HepG2 (cell line): Measurements from ENCODE around the gene ULK4. TPM values are rescaled to one million over a fixed set of nuclear protein-coding genes. Genes with fewer than 3 reads are reported as not detected.

Experiments used
- AGO1 ChIP-seq: fragments of 200-400 bp; formaldehyde crosslinking; IDR thresholded peaks from 2 replicates; pipeline ENCODE4 v1.6.1; 2017; ENCODE audit warnings: mild to moderate bottlenecking, low read depth, low read length, moderate library complexity; ENCODE audit not compliant: poor library complexity, severe bottlenecking
- GZF1 ChIP-seq: sonication (generic); formaldehyde crosslinking; IDR thresholded peaks from 2 replicates; pipeline ENCODE4 v1.5.1; 2020; ENCODE audit warnings: mild to moderate bottlenecking, missing genetic modification reagents
- IRF1 ChIP-seq: sonication (generic); formaldehyde crosslinking; IDR thresholded peaks from 2 replicates; pipeline ENCODE4 v1.4.0; 2020; ENCODE audit warnings: low read depth, mild to moderate bottlenecking, missing genetic modification reagents
- ISX ChIP-seq: sonication (generic); formaldehyde crosslinking; conservative IDR thresholded peaks from 2 replicates; pipeline ENCODE4 v1.5.0; 2020; ENCODE audit warnings: missing genetic modification reagents
- MXI1 ChIP-seq: IDR thresholded peaks from 3 replicates; pipeline ENCODE4 v1.6.1; 2012; ENCODE audit warnings: low read depth, low read length, inconsistent platforms, borderline replicate concordance
- NFE2L1 ChIP-seq: sonication (generic); formaldehyde crosslinking; IDR thresholded peaks from 2 replicates; pipeline ENCODE4 v1.4.0; 2020; ENCODE audit warnings: missing genetic modification reagents, mild to moderate bottlenecking, borderline replicate concordance
- NR2F1 ChIP-seq, 2 experiments: fragments of 450-650 bp in 1 of 2; formaldehyde crosslinking in 1 of 2; IDR thresholded peaks; 2 replicates each; pipeline versions ENCODE4 v1.5.0 to v1.6.1; 2016 to 2020; ENCODE audit warnings: mild to moderate bottlenecking in 1 of 2, missing compliant biosample characterization in 1 of 2, missing genetic modification reagents in 1 of 2, moderate library complexity in 1 of 2
- NR2F6 ChIP-seq, 2 experiments: IDR thresholded peaks; 2 replicates each; pipeline ENCODE4 v1.6.1; 2016; ENCODE audit warnings: antibody characterized with exemption in 1 of 2, mild to moderate bottlenecking in 1 of 2
- PAX8 ChIP-seq: sonication (generic); formaldehyde crosslinking; IDR thresholded peaks from 2 replicates; pipeline ENCODE4 v1.8.0; 2022; ENCODE audit warnings: mild to moderate bottlenecking, missing genetic modification reagents, borderline replicate concordance
- POLR2AphosphoS5 ChIP-seq: IDR thresholded peaks from 2 replicates; pipeline ENCODE4 v1.6.1; 2012; ENCODE audit warnings: low read depth, low read length
- RELA ChIP-seq: sonication (generic); formaldehyde crosslinking; IDR thresholded peaks from 2 replicates; pipeline ENCODE4 v1.4.0; 2020; ENCODE audit warnings: missing genetic modification reagents
- SRSF1 ChIP-seq: fragments of 200-400 bp; formaldehyde crosslinking; optimal IDR thresholded peaks from 2 replicates; pipeline ENCODE3; 2017; ENCODE audit warnings: mild to moderate bottlenecking, low read depth, low read length, moderate library complexity
- TOE1 ChIP-seq: sonication (generic); formaldehyde crosslinking; IDR thresholded peaks from 2 replicates; pipeline ENCODE4 v1.4.0; 2020; ENCODE audit warnings: mild to moderate bottlenecking, missing genetic modification reagents
- YEATS4 ChIP-seq: sonication (generic); formaldehyde crosslinking; IDR thresholded peaks from 2 replicates; pipeline ENCODE4 v1.4.0; 2020; ENCODE audit warnings: missing genetic modification reagents, borderline replicate concordance
- ZBTB2 ChIP-seq: sonication (generic); formaldehyde crosslinking; IDR thresholded peaks from 2 replicates; pipeline ENCODE4 v1.8.0; 2022; ENCODE audit warnings: low read depth, missing genetic modification reagents
- ZFP1 ChIP-seq: IDR thresholded peaks from 2 replicates; pipeline ENCODE4 v1.6.1; 2016
- ZNF549 ChIP-seq: sonication (generic); formaldehyde crosslinking; IDR thresholded peaks from 2 replicates; pipeline ENCODE4 v1.5.0; 2020; ENCODE audit warnings: missing genetic modification reagents
- ZNF614 ChIP-seq: IDR thresholded peaks from 2 replicates; pipeline ENCODE4 v1.6.1; 2018; ENCODE audit warnings: missing biosample characterization, missing genetic modification reagents, inconsistent platforms, borderline replicate concordance
- polyA plus RNA-seq, 8 experiments: library from polyadenylated mRNA; depleted of rRNA in 3 of 8; stranded (reverse) in 7 of 8; unstranded in 1 of 8; fragments of >200 nt; fragmentation: Illumina TruSeq in 4 of 8; extraction: Trizol in 4 of 8; gene quantifications; 2 replicates each; pipeline versions ENCODE4 v1.2.1 to v1.2.3, GENCODE V29; 2011 to 2016; ENCODE audit warnings: low read depth in 4 of 8, missing spikeins in 1 of 8, mixed read lengths in 1 of 8; ENCODE audit not compliant: insufficient read depth in 1 of 8
- total RNA-seq, 5 experiments: library from RNA; depleted of rRNA; stranded (reverse); fragments of >200 nt; fragmentation: Illumina TruSeq; extraction: Trizol; gene quantifications; 2 replicates each; pipeline ENCODE4 v1.2.3, GENCODE V29; 2016; ENCODE audit warnings: low read depth in 1 of 5
- TF ChIP-seq, protein P1 (sequence below): IDR thresholded peaks from 2 replicates; pipeline ENCODE4 v1.6.1; 2016; ENCODE audit warnings: low read depth
- TF ChIP-seq, protein P2 (sequence below): sonication (generic); formaldehyde crosslinking; IDR thresholded peaks from 2 replicates; pipeline ENCODE4 v1.4.0; 2020; ENCODE audit warnings: missing genetic modification reagents, mild to moderate bottlenecking, borderline replicate concordance
- TF ChIP-seq, protein P3 (sequence below): sonication (generic); formaldehyde crosslinking; IDR thresholded peaks from 2 replicates; pipeline ENCODE4 v1.5.1; 2020; ENCODE audit warnings: missing genetic modification reagents, mild to moderate bottlenecking, borderline replicate concordance

Gene ULK4
- total and polyA plus RNA-seq, 2 of the 13 experiments (the other 11 are each of a cell fraction or from before 2014, with no cell fraction given) = 6.7 to 11.8 TPM

DNA sequence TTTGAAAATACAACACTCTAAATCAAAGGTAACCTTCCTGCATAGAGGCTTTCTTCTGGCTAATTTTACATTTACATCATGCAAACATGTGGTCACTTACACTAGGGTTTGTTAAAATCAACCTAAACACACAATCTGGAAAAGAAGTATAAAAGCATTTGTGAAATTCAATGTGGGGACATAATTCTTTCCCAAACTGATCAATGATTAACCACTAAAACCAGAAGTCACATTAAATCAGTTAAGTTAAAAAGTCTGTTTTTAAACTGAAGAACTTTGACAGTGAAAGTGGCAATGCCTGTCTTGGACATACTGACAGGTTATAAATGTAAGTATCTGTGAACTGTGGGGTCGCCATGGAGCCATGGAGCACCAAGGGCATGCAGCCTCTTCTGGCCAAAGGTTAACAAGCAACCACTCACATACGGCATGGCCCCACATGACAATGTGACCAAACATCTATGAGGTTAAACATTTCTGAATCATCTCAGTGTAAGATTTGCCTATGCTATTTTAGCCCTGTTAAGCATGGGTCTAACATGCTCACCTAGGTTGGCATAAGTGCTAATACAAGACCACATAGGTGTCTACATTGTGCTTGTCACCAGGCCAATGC is 484.4 kb downstream of the ULK4 start (continued):
- no peak for TF ChIP-seq IRF1 (CRISPR knock-in tag)
- no peak for TF ChIP-seq ZNF549 (CRISPR knock-in tag)
- TF ChIP-seq RELA (CRISPR knock-in tag) = no peak
- TF ChIP-seq NR2F6 (IDR thresholded peaks at IDR 0.05) = no peak
- TF ChIP-seq NR2F6 (CRISPR knock-in tag; IDR thresholded peaks at IDR 0.05) = peak; percentile 37; the same call in 1 of the 2 replicates
- no peak for TF ChIP-seq SRSF1
- TF ChIP-seq, protein P1, sequence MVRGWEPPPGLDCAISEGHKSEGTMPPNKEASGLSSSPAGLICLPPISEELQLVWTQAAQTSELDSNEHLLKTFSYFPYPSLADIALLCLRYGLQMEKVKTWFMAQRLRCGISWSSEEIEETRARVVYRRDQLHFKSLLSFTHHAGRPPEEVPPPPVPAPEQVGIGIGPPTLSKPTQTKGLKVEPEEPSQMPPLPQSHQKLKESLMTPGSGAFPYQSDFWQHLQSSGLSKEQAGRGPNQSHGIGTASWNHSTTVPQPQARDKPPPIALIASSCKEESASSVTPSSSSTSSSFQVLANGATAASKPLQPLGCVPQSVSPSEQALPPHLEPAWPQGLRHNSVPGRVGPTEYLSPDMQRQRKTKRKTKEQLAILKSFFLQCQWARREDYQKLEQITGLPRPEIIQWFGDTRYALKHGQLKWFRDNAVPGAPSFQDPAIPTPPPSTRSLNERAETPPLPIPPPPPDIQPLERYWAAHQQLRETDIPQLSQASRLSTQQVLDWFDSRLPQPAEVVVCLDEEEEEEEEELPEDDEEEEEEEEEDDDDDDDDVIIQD = peak; percentile 90; the same call in 1 of the 2 replicates
- no peak for TF ChIP-seq NFE2L1 (CRISPR knock-in tag)
- TF ChIP-seq ZFP1 (CRISPR knock-in tag) = no peak
- TF ChIP-seq GZF1 = no peak
- no peak for TF ChIP-seq YEATS4 (CRISPR knock-in tag)
- no peak for TF ChIP-seq POLR2AphosphoS5
- no peak for TF ChIP-seq ISX (CRISPR knock-in tag)
- TF ChIP-seq ZBTB2 (CRISPR knock-in tag) = no peak
- TF ChIP-seq MXI1 = no peak
- TF ChIP-seq TOE1 = no peak
- TF ChIP-seq NR2F1 (CRISPR knock-in tag; IDR thresholded peaks at IDR 0.05) = peak in 1 of 2 experiments; percentile 35; a peak in 1 of 4 replicates
- no peak for TF ChIP-seq PAX8 (CRISPR knock-in tag)
- TF ChIP-seq, protein P2, sequence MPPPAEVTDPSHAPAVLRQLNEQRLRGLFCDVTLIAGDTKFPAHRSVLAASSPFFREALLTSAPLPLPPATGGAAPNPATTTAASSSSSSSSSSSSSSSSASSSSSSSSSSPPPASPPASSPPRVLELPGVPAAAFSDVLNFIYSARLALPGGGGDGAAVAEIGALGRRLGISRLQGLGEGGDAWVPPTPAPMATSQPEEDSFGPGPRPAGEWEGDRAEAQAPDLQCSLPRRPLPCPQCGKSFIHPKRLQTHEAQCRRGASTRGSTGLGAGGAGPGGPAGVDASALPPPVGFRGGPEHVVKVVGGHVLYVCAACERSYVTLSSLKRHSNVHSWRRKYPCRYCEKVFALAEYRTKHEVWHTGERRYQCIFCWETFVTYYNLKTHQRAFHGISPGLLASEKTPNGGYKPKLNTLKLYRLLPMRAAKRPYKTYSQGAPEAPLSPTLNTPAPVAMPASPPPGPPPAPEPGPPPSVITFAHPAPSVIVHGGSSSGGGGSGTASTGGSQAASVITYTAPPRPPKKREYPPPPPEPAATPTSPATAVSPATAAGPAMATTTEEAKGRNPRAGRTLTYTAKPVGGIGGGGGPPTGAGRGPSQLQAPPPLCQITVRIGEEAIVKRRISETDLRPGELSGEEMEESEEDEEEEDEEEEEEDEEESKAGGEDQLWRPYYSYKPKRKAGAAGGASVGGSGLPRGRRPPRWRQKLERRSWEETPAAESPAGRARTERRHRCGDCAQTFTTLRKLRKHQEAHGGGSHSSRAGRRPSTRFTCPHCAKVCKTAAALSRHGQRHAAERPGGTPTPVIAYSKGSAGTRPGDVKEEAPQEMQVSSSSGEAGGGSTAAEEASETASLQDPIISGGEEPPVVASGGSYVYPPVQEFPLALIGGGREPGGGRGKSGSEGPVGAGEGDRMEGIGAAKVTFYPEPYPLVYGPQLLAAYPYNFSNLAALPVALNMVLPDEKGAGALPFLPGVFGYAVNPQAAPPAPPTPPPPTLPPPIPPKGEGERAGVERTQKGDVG (CRISPR knock-in tag) = no peak
- TF ChIP-seq, protein P3, sequence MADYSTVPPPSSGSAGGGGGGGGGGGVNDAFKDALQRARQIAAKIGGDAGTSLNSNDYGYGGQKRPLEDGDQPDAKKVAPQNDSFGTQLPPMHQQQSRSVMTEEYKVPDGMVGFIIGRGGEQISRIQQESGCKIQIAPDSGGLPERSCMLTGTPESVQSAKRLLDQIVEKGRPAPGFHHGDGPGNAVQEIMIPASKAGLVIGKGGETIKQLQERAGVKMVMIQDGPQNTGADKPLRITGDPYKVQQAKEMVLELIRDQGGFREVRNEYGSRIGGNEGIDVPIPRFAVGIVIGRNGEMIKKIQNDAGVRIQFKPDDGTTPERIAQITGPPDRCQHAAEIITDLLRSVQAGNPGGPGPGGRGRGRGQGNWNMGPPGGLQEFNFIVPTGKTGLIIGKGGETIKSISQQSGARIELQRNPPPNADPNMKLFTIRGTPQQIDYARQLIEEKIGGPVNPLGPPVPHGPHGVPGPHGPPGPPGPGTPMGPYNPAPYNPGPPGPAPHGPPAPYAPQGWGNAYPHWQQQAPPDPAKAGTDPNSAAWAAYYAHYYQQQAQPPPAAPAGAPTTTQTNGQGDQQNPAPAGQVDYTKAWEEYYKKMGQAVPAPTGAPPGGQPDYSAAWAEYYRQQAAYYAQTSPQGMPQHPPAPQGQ (CRISPR knock-in tag) = no peak
- no peak for TF ChIP-seq AGO1
- peak; percentile 28; the same call in 1 of the 2 replicates for TF ChIP-seq ZNF614
